GM13976 (cell line): ENCODE data around the gene SLC27A6.

Experiments used
- DNase-seq: peaks from one replicate; pipeline ENCODE4 v3.0.0; 2012; ENCODE audit warnings: low spot score
- in situ Hi-C: fragments of 300-500 bp; cut with MboI; formaldehyde crosslinking; loops from one replicate; pipeline ENCODE4 v1.12.0; 2022; ENCODE audit warnings: low sequenced_read_pairs, mixed read lengths, inconsistent platforms; ENCODE audit not compliant: unreplicated experiment
- TF ChIP-seq, protein P1 (sequence below): IDR thresholded peaks from 2 replicates; pipeline ENCODE4 v1.5.1; 2012; ENCODE audit warnings: borderline replicate concordance, mild to moderate bottlenecking; ENCODE audit not compliant: insufficient read depth; ENCODE audit errors: extremely low read depth, missing control alignments, control extremely low read depth

The SLC27A6 gene

DNA sequence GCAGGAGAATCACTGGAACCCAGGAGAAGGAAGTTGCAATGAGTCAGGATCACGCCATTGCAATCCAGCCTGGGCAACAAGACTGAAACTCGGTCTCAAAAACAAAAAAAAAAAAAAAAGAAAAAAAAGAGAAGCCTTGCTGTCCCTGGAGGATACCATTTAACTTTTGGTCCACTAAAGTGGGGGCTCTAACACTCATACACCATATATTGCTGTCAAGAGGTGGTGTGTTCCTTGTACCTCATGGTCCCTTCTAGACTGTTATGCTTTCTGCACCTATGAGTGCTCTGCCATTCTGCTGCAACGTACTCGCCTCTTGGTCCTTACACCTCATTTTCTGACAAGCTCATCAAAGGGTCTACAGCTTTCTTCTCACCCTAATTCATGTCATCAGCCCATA, 77.0 kb downstream of the SLC27A6 start:
- in situ Hi-C loops: no loop called here
- no peak for DNase-seq
- TF ChIP-seq, protein P1, sequence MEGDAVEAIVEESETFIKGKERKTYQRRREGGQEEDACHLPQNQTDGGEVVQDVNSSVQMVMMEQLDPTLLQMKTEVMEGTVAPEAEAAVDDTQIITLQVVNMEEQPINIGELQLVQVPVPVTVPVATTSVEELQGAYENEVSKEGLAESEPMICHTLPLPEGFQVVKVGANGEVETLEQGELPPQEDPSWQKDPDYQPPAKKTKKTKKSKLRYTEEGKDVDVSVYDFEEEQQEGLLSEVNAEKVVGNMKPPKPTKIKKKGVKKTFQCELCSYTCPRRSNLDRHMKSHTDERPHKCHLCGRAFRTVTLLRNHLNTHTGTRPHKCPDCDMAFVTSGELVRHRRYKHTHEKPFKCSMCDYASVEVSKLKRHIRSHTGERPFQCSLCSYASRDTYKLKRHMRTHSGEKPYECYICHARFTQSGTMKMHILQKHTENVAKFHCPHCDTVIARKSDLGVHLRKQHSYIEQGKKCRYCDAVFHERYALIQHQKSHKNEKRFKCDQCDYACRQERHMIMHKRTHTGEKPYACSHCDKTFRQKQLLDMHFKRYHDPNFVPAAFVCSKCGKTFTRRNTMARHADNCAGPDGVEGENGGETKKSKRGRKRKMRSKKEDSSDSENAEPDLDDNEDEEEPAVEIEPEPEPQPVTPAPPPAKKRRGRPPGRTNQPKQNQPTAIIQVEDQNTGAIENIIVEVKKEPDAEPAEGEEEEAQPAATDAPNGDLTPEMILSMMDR: no peak

DNA sequence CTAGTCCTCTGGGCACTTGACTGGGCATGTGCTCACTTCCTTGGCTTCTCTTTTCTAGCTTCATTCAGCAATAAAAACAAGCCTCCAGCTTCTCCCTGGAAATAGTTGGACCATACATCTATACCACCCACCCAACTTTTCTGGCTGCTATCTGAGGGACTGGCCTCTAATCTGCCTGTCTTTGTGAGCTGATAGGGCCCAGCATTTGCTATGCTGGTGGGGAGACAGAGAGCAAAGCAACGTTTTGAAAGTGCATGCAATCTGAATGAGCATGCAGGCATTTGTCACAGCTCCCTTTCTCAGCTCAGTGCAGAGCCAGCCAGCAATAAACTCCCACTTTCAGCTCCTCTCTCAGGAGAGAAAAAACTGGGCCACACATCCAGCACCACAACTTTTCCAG, 78.6 kb downstream of the SLC27A6 start:
- TF ChIP-seq, protein P1: no peak
- in situ Hi-C loops: no loop called here
- no peak for DNase-seq

DNA sequence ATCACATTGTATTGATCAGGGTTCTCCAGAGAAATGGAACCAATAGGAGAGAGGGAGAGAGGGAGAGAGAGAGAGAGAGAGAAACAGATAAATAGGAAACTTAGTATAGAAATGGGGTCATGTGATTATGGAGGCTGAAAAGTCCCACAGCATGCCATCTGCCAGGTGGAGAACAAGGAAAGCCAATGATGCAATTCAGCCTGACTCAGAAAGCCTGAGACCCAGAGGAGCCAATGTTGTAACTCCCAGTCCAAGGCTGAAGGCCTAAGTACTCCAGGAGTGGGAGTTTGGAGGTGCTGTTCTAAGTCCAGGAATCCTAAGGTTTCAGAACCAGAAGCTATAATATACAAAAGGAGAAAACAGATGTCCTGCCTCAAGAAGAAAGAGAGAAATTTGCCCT, 80.9 kb downstream of the SLC27A6 start:
- in situ Hi-C loops: no loop called here
- DNase-seq: no peak
- TF ChIP-seq, protein P1: no peak

DNA sequence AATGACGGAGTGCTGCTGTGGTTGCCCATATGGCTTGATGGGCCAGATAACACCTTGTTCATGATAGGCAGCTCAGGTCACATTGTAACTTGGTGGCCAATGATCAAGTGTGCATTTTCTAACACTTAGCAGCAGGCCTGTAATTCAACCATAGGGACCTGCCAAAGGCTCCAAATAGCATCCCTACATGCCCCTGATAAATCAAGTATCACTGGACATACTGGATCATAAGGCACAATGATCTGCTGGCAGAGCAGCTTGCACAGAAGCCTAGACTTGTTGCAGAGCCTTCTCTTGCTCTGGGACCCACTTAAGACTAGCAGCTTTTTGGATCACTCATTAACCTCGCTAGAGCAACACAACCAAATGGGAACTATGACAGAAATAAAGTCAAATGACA, 83.2 kb downstream of the SLC27A6 start:
- no peak for DNase-seq
- TF ChIP-seq, protein P1: no peak
- in situ Hi-C loops: no loop called here

DNA sequence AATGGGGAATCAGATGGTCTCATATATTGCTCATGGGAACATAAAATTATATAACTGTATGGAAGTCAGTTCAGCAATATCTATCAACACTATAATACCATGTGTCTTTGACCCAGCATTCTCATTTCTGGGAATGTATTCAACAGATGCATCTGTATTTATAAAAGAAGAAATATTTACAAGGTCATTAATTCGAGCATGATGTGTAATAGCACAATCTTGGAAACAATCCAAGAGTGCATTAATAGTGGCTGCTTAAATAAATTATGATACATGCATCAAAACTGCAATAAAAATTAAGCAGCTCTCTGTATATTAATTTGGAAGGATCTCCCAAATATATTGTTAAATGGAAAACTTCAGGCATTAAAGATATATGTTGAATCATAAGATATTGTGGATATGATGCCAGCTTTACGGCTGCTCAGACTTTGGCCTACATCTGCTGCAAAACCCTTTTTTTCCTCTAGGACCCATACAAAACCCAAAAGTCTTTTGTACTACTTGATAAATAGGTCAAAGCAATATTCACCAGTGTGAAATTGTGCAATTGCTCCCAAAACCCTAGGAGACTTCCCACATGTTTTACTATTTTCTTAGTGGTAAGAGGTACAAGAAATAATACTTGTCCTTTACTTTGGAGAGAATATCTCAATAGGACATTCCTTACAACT, 84.0 kb downstream of the SLC27A6 start:
- in situ Hi-C loops: no loop called here
- TF ChIP-seq, protein P1: no peak
- no peak for DNase-seq

DNA sequence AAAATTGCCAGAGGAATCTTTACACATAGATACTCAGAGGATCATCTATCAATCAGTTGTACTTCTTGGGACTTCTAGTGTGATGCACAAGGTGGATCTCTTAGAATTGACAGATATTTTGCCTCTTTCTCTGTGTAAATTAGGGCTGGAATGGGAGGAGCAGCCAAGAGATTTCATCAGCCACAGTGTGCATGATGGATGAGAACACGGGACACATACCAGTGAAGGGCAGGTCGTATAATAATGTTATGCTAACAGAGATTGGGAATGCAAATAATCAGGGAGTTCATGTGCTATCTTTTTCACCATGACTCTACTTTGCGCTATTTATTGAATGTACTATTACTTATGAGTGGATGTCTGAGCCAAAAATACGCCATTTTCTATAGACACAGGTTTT, 86.0 kb downstream of the SLC27A6 start:
- TF ChIP-seq, protein P1: no peak
- in situ Hi-C loops: no loop called here
- DNase-seq: no peak
